GM12865 (cell line): Measurements from ENCODE around the gene GAL3ST3.

Experiments used
- DNase-seq: peaks from one replicate; pipeline ENCODE4 v3.0.0; 2010; ENCODE audit warnings: low read depth
- H3K4me3 ChIP-seq: 2 replicates; pipeline ENCODE4 v1.5.1; 2011; ENCODE audit warnings: mild to moderate bottlenecking, low read depth, low read length, control low read depth
- CTCF ChIP-seq: IDR thresholded peaks from 2 replicates; pipeline ENCODE4 v1.5.1; 2011; ENCODE audit warnings: low read length, control low read depth, low read depth, inconsistent platforms; ENCODE audit not compliant: insufficient read depth; ENCODE audit errors: missing control alignments

Gene GAL3ST3

DNA sequence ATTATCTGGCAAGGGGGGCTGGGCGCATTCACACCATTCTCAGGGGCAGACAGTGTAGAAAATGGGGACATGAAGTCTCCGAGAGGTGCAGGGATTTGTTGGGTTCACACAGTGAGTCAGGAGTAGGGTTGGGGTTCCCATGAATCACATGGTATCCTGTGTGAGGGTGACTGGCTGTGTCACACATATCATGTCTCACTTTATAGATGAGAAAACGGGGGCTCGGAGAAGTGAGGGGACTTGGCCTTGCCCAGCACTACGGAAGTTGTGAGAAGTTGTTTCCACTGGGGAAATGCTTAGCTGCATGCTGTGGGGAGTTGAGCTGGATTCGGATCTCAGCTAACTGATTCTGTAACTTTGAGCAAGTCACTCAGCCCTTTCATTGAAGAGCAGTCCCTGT lies 4.2 kb downstream of the GAL3ST3 start:
- DNase-seq: no peak
- no peak overlapping the region for H3K4me3 ChIP-seq
- no peak for TF ChIP-seq CTCF

- DNase-seq: no peak
- no peak for TF ChIP-seq CTCF
Observed at GRCh38 chr11:66042996-66043906, 5.7 kb downstream of the GAL3ST3 start.

GRCh38 chr11:66042227-66042995 lies 6.5 kb downstream of the GAL3ST3 start:
- H3K4me3 ChIP-seq: no peak overlapping the region
- TF ChIP-seq CTCF: no peak
- DNase-seq: no peak

More at GRCh38 chr11:66042996-66043906, 5.7 kb downstream of the GAL3ST3 start:
- H3K4me3 ChIP-seq: no peak overlapping the region

DNA sequence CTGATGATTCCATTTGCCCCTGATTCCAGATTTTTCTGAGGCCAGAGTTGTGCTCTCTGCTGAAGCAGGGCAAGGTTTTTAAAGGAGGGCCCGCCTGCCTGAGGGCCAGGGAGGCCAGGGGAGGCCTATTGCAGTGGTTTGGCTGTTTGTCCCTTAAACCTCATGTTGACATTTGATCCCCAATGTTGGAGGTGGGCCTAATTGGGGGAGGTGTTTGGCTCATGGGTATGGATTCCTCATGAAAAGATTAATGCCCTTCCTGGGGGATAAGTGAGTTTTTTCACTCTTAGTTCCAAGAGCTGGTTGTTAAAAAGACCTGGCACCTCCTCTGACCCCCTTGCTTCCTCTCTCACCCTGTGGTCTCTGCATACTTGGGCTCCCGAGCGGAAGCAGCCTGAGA lies 9.2 kb downstream of the GAL3ST3 start:
- no peak for DNase-seq
- TF ChIP-seq CTCF: no peak
- no peak overlapping the region for H3K4me3 ChIP-seq

- no peak for TF ChIP-seq CTCF
- no peak overlapping the region for H3K4me3 ChIP-seq
Observed at GRCh38 chr11:66037327-66037726, 11.6 kb downstream of the GAL3ST3 start.

DNA sequence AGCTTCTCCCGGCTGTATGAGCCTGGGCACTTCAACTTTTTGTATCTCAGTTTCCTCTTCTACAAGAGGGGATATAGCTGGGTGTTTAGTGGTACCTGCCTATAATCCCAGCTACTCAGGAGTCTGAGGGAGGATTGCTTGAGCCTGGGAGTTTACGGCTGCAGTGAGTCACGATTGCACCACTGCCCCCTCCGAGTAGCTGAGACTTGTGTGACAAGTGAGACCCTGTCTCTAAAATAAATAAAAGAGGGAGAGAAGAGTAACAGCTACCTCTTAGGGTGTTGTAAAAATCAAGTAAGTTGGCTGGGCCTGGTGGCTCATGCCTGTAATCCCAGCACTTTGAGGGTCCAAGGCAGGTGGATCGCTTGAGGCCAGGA lies 12.6 kb downstream of the GAL3ST3 start:
- H3K4me3 ChIP-seq: no peak overlapping the region
- no peak for TF ChIP-seq CTCF
- DNase-seq: no peak

More at GRCh38 chr11:66037327-66037726, 11.6 kb downstream of the GAL3ST3 start:
- no peak for DNase-seq
